H1 (cell line): ENCODE data around the gene METRN. TPM values are rescaled to one million over a fixed set of nuclear protein-coding genes. Genes with fewer than 3 reads are reported as not detected.

Source experiments
- ATF3 ChIP-seq: IDR thresholded peaks from 2 replicates; pipeline ENCODE4 v1.6.1; 2011; ENCODE audit warnings: low read depth, mild to moderate bottlenecking, low read length; ENCODE audit not compliant: insufficient read depth
- BRCA1 ChIP-seq: IDR thresholded peaks from 2 replicates; pipeline ENCODE4 v1.6.1; 2012; ENCODE audit warnings: low read depth, low read length, improper control_type of control experiment
- CBX8 ChIP-seq: fragments of 300-800, 300-1000 bp; sonication (generic); IDR thresholded peaks from 2 replicates; pipeline ENCODE4 v1.7.1; 2016; ENCODE audit warnings: low read depth, low read length, borderline replicate concordance
- JUND ChIP-seq: IDR thresholded peaks from 2 replicates; pipeline ENCODE4 v1.6.1; 2011; ENCODE audit warnings: mild to moderate bottlenecking, improper control_type of control experiment, low read length
- KDM5A ChIP-seq: fragments of 200-600 bp; IDR thresholded peaks from 2 replicates; pipeline ENCODE4 v1.7.1; 2012; ENCODE audit warnings: mild to moderate bottlenecking, low read length, inconsistent platforms, mixed read lengths
- PHF8 ChIP-seq: fragments of 200-600 bp; sonication (generic); conservative IDR thresholded peaks from 2 replicates; pipeline ENCODE4 v1.7.1; 2012; ENCODE audit warnings: low read depth, mild to moderate bottlenecking, inconsistent platforms, low read length, moderate library complexity
- RFX5 ChIP-seq: IDR thresholded peaks from 2 replicates; pipeline ENCODE4 v1.6.1; 2011; ENCODE audit warnings: low read depth, low read length, improper control_type of control experiment, borderline replicate concordance
- SUZ12 ChIP-seq: fragments of 200-600 bp; sonication (generic); IDR thresholded peaks from 2 replicates; pipeline ENCODE4 v1.6.1; 2012; ENCODE audit warnings: mild to moderate bottlenecking, inconsistent platforms, low read length, moderate library complexity, mixed read lengths
- polyA plus RNA-seq, 7 experiments: library from polyadenylated mRNA; depleted of rRNA in 3 of 7; stranded (reverse) in 5 of 7; unstranded in 2 of 7; fragments of >200 nt in 5 of 7; fragments of 200-250 nt in 2 of 7; gene quantifications; 1 replicate in 5 of 7; 2 replicates in 1 of 7; 4 replicates in 1 of 7; pipeline versions ENCODE4 v1.2.1 to v1.2.3, GENCODE V29; 2011 to 2013; ENCODE audit warnings: missing spikeins in 2 of 7, mixed read lengths in 2 of 7
- total RNA-seq: library from RNA; stranded (reverse); fragmentation: NEBNext Ultra II Directional; extraction: Animal tissue kit (Norgen Biotek cat#: 25700); gene quantifications from 2 replicates; pipeline ENCODE4 v1.2.1, GENCODE V29; 2021

Gene METRN
- total and polyA plus RNA-seq, 2 of the 8 experiments (the other 6 are each of a cell fraction or from before 2014, with no cell fraction given): 18.7 to 25.8 TPM

- TF ChIP-seq SUZ12: 0 out of 2 replicates have a peak, but pooled peaks have one; percentile 43
- no peak for TF ChIP-seq CBX8
- no peak for TF ChIP-seq JUND
- TF ChIP-seq KDM5A: no peak
- no peak for TF ChIP-seq ATF3
- TF ChIP-seq RFX5: no peak
- TF ChIP-seq BRCA1: no peak
- no peak for TF ChIP-seq PHF8
These were observed 720 bp downstream of the METRN start (continued) for GRCh38 chr16:715477-716199.
